ENCODE data around the gene SLC25A47.

Gene SLC25A47

GRCh38 chr14:100350276-100350926 lies 27.3 kb downstream of the SLC25A47 start:
- no peak for DNase-seq

- DNase-seq: no peak
Observed at GRCh38 chr14:100350986-100351385, 27.8 kb downstream of the SLC25A47 start.

- DNase-seq: no peak
Observed at GRCh38 chr14:100358396-100358795, 35.3 kb downstream of the SLC25A47 start.

DNA sequence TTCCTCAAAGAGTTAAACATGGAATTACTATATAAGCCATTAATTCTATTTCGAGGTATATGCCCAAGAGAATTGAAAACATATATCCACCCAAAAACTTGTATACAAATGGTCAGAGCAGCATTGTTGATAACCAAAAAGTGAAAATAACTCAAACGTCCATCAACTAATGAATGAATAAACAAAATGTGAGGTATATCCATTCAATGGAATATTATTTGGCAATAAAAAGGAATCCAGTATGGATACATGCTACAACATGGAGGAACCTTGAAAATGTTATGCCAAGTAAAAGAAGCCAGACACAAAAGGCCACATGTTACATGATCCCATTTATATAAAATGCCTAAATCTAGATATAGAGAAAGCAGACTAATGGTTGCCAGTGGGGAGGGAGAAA lies 36.0 kb downstream of the SLC25A47 start:
- DNase-seq: no peak

DNA sequence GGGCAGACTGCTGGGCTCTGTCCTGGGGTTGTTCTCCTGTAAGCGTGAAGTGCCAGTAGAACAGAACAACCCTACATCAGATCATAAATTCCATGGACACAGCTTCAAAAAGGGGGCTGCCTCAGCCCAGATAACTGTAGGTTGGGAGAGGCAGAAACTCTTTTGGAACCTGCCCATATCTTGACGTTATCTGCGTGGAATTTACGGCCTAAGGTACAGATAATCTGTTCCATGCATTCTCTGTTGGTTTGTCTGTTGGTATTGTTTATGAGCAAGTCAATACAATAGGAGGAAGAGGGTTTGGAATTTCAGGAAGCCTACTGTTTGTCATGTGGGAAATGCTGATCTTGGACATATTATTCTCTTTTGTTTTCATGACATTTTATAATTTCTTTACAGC lies 36.7 kb downstream of the SLC25A47 start:
- no peak for DNase-seq

- DNase-seq: no peak
Observed at GRCh38 chr14:100361626-100362025, 38.5 kb downstream of the SLC25A47 start.

GRCh38 chr14:100362311-100362927 lies 39.3 kb downstream of the SLC25A47 start:
- no peak for DNase-seq

GRCh38 chr14:100363053-100363452 lies 39.9 kb downstream of the SLC25A47 start:
- no peak for DNase-seq

GRCh38 chr14:100364403-100364802 lies 41.3 kb downstream of the SLC25A47 start:
- no peak for DNase-seq

GRCh38 chr14:100365741-100366140 lies 42.6 kb downstream of the SLC25A47 start:
- no peak for DNase-seq

GRCh38 chr14:100369019-100369418 lies 45.9 kb downstream of the SLC25A47 start:
- no peak for DNase-seq

DNA sequence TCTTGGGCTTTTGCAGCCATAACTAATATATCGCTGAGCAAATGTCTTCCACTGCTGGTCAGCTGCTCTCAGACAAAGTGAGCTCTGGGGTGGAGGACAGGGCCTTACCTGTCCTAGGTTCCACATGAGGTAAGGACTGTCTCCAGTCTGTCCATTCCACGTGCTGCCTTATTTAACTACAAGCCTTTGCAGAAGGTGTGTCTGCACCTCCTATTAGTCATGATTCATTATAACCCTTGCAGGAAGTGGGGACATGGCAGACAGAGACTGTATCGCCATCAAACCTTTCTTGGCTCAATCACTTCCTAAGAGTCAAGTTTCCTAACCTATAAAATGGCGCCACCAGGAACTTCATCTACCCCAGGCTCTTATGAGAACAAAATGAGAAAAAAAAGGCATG lies 46.9 kb downstream of the SLC25A47 start:
- DNase-seq: no peak

GRCh38 chr14:100371773-100372172 lies 48.6 kb downstream of the SLC25A47 start:
- no peak for DNase-seq

DNA sequence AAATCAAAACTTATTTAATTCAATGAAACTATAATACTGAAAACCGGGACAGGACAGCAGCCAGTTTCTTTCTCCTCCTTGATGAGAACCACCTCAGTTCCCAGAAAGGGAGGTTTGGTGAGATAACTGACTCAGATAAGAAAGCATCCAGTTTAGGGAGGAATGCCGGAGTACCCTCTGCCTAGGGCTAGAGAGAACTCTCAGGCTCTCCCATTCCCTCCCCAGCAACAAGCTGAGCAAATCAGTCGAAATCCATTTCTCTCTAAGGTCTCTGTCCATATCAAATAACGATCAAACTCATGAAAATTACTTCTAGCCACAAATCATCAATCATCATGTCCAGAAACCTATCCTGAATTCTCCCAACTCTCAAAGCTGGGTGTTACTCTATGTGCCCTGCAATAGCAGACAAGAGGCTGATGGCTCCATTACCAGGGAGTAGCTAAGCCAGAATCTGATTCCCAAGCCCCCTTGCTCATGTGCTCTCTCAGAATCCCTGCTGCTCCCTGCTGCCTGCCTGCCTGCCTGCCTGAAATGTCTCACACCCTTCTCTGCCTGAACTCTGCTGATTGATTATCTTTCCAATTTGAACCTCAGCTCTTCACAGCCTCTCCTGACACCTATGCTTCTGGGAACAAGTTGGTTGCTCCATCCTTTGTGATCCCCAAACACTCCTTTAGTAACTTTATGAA lies 49.4 kb downstream of the SLC25A47 start:
- no peak for DNase-seq

DNA sequence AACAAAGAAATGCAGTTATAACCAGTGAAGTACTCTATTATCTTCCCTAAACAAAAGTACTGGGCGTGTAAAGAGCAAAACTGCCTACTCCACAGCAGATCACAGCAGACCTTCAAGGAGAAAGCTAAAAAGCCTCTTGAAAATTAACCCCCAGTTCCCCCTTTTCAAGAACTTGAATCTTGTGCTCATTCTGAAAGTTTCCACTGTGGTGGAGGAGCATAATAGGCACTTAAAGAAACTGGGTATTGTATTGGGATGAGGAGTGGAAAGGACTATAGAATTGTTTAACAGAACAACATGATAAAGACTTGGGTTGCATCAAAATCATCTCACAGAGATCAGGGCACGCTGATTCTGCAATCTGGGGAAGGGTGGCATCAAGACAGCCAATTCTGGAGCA lies 51.1 kb downstream of the SLC25A47 start:
- no peak for DNase-seq

DNA sequence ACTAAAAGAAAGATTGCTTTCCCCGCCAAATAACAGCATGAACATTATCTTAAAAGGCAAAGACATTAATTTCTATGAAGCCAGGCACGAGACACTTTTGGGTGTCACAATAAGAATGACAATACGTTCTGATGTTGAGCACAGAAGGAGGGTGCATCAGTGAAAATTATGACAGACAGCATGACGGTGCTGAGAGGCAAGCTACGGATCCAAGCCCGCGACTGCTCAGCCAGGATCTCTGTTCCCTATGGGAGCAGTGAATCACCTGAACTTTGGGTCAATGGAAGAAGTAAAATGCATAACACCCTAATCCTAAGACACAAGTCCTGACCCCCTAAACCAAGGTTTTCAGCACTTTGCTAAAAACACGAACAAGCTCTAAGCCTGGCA lies 51.7 kb downstream of the SLC25A47 start:
- DNase-seq: no peak

DNA sequence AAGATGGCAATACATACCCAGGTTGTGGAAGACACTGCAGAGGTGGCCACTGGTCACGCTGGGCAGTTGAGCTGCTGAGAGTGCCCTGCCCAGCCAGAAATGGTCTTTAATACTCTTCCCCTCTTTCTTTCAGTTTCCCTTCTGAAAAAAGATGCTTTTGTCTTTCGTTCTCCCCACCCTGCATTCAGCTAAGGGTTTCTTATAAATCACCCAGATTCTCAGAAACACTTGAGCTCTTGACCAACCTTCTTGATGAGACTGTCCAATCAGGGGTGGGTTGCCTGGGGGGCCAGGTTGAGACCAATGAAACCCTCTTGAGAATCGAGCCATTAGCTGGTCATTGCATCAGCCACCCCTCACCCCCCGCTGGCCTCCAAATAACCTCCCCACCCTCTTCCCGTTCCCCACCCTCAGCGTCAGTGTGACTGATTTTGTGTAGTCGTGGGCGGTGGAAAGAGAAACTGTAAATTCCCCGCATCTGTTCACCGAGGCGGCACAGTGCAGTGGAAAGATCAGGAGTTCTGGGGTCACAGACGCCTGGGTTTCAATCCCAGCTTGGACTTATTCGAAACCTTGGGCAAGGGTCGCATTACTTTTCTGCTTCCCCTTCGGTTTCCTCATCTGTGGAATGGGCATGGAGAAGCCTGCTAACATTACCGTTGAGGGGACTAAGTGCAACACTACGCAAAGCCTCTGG lies 52.3 kb downstream of the SLC25A47 start:
- peak; percentile 69 for DNase-seq

DNA sequence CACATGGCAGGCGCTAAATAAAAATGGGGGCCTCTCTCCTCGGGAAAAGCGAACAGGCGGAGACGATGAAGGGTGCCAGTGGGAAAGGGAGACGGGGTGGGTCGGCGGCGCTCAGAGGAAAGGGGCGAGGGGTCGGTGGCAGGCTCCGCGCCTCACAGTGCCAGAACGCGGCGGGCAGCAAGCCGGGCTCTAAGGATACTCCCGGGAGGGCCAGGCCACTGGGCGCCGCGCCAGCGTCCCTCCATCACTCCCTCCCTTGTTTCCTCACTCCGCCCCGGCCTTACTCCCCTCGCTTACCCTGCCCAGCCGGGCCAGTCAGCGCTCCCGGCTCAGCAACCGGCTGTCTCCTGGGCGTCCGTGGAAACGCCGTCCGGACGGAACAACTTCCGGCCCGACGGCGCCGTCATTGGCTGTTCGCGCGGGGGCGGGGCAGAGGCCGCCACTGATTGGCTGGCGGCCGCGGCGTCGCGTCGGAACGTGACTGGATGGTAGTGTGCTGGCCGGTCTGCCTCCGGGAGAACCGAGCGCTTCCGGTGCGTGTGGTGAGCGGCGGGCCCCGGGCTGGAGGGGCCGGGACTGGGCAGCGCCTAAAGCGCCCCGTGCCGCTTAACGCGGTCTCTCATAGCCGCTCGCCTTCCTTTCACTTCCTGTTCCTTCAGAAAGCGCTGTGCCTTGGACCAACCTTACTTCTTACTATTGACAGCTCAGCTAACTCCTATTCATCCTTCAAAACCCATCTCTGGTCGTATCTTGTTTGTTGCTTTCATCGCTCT lies 53.0 kb downstream of the SLC25A47 start, which contains the start of gene WDR25:
Gene WDR25, plus strand, starts transcription at position 523 of the 773 bp plus-strand sequence.
- peak; percentile 94 for DNase-seq

DNA sequence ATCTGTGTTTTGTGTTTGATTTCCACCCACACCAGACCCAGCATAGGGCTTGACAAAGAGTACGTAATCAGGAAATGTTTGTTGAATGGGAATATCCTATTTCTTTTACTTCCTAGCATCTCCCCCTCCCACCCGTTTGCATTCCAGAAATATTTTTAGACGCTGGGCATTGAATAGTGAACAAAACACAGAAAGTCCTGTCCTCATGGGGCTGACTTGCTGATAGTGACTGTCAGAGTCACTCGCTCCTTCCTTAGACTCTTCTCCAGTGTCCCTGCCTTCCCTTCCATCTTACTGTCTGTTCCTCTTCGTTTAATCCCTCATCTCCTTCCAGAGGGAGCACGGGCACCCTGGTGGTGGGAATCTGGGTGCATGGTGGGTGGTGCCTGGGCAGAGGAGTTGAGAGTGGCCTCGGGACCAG lies 53.6 kb downstream of the SLC25A47 start:
- no peak for DNase-seq
